Keratinocyte (primary cell): ENCODE data around the gene PLXDC2. TPM values are rescaled to one million over a fixed set of nuclear protein-coding genes. Genes with fewer than 3 reads are reported as not detected.

ENCODE experiments used
- DNase-seq: peaks from one replicate; pipeline ENCODE4 v3.0.0-alpha.2; 2011; ENCODE audit warnings: low read depth, missing footprints, low spot score
- FAIRE-seq: peaks from 2 replicates; lab custom pipeline; 2011; peaks lifted over from hg19 to GRCh38; lab: Jason Lieb, UNC
- H2AFZ ChIP-seq: 2 replicates; pipeline ENCODE4 v1.6.0; 2012; ENCODE audit warnings: low read length, control low read depth, inconsistent platforms; ENCODE audit not compliant: control insufficient read depth
- H3K27ac ChIP-seq: 2 replicates; pipeline ENCODE4 v1.5.1; 2011; ENCODE audit warnings: low read length; ENCODE audit not compliant: control insufficient read depth, insufficient read depth
- H3K27me3 ChIP-seq: 3 replicates; pipeline ENCODE4 v1.6.0; 2011; ENCODE audit warnings: low read length; ENCODE audit not compliant: control insufficient read depth, insufficient read depth; ENCODE audit errors: extremely low read depth
- H3K36me3 ChIP-seq, 2 experiments: 2 replicates in 1 of 2; 3 replicates in 1 of 2; pipeline ENCODE4 v1.5.1; 2011; ENCODE audit warnings: low read length in 2 of 2, mild to moderate bottlenecking in 1 of 2; ENCODE audit not compliant: control insufficient read depth in 2 of 2, insufficient read depth in 2 of 2; ENCODE audit errors: extremely low read depth in 1 of 2
- H3K4me1 ChIP-seq: 3 replicates; pipeline ENCODE4 v1.5.1; 2011; ENCODE audit warnings: low read length; ENCODE audit not compliant: control insufficient read depth, insufficient read depth; ENCODE audit errors: extremely low read depth
- H3K4me2 ChIP-seq: 3 replicates; pipeline ENCODE4 v1.6.0; 2011; ENCODE audit warnings: low read depth, low read length; ENCODE audit not compliant: control insufficient read depth, insufficient read depth; ENCODE audit errors: extremely low read depth
- H3K4me3 ChIP-seq, 3 experiments: fragments of 200-600 bp in 1 of 3; sonication (generic) in 1 of 3; 2 replicates in 2 of 3; 3 replicates in 1 of 3; pipeline ENCODE4 v1.5.1; 2011 to 2016; ENCODE audit warnings: low read length in 3 of 3, mild to moderate bottlenecking in 3 of 3, control low read depth in 2 of 3, inconsistent platforms in 1 of 3, low read depth in 1 of 3, mixed read lengths in 1 of 3, mixed run types in 1 of 3, moderate library complexity in 1 of 3; ENCODE audit not compliant: control insufficient read depth in 2 of 3, insufficient read depth in 2 of 3; ENCODE audit errors: extremely low read depth in 1 of 3
- H3K79me2 ChIP-seq: 2 replicates; pipeline ENCODE4 v1.6.0; 2012; ENCODE audit warnings: low read length; ENCODE audit not compliant: control insufficient read depth, insufficient read depth
- H3K9ac ChIP-seq: 3 replicates; pipeline ENCODE4 v1.6.0; 2011; ENCODE audit warnings: low read length; ENCODE audit not compliant: control insufficient read depth, insufficient read depth; ENCODE audit errors: extremely low read depth
- H3K9me1 ChIP-seq: 3 replicates; pipeline ENCODE4 v1.6.0; 2011; ENCODE audit warnings: low read length; ENCODE audit not compliant: control insufficient read depth, insufficient read depth; ENCODE audit errors: extremely low read depth
- H3K9me3 ChIP-seq: 2 replicates; pipeline ENCODE4 v1.5.1; 2012; ENCODE audit warnings: low read depth, low read length; ENCODE audit not compliant: control insufficient read depth
- H4K20me1 ChIP-seq: 3 replicates; pipeline ENCODE4 v1.6.0; 2011; ENCODE audit warnings: low read length; ENCODE audit not compliant: control insufficient read depth, insufficient read depth; ENCODE audit errors: extremely low read depth
- EZH2 ChIP-seq: IDR thresholded peaks from one replicate; pipeline ENCODE4 v1.6.1; 2012; ENCODE audit warnings: inconsistent platforms, mild to moderate bottlenecking, low read length, moderate library complexity
- dilution Hi-C: fragments of 300-500 bp; cut with MboI; formaldehyde crosslinking; loops from one replicate; pipeline ENCODE4 v1.7.0; 2020; ENCODE audit warnings: low sequenced_read_pairs; ENCODE audit not compliant: extremely low pct_ligation_motif_present
- polyA plus RNA-seq, 5 experiments: library from polyadenylated mRNA; depleted of rRNA in 3 of 5; stranded (reverse) in 3 of 5; stranded (forward) in 1 of 5; unstranded in 1 of 5; fragments of >200 nt; gene quantifications; 1 replicate in 1 of 5; 2 replicates in 3 of 5; 3 replicates in 1 of 5; pipeline versions ENCODE4 v1.2.1 to v1.2.3, GENCODE V29; 2011 to 2012; ENCODE audit warnings: missing spikeins in 2 of 5, low read depth in 1 of 5, low replicate concordance in 1 of 5
- TF ChIP-seq, protein P1 (sequence below), 3 experiments: IDR thresholded peaks in 1 of 3; conservative IDR thresholded peaks in 1 of 3; optimal IDR thresholded peaks in 1 of 3; 2 replicates in 2 of 3; 3 replicates in 1 of 3; pipeline versions ENCODE3 to v1.5.1; 2011; ENCODE audit warnings: low read length in 3 of 3, mild to moderate bottlenecking in 3 of 3, moderate library complexity in 2 of 3, control low read depth in 1 of 3, inconsistent platforms in 1 of 3; ENCODE audit not compliant: insufficient read depth in 2 of 3; ENCODE audit errors: extremely low read depth in 1 of 3

The PLXDC2 gene
- polyA plus RNA-seq, 1 donor (not counting 4 experiments of a cell fraction or from before 2014, with no cell fraction given): 12.9 TPM

DNA sequence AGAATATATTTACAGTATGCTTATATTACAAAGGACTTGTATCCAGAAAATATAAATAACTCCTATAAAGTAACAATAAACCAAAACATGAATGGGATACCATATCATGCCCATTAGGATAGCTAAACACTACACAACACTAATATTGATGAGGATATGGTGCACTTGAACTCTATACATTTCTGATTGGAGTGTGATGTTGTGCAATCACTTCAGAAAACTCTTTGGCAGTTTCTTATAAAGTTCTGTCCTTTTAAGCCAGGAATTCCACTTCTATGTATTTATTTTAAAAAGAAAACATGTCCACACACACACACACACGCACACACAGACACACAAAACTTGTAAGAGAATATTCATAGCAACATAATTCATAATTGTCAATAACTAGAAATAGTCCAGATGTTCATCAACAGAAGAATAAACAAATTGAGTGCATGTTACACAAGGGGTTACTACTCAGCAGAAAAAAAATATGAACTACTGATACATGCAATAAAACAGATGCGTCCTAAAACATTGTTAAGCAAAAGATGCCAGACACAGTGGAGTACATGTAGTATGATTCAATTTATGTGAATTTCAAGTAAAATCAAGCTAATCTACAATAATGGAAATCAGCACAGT is 416.0 kb downstream of the PLXDC2 start:
- dilution Hi-C loops: no loop called here
- no peaks in the 10 kb centered on the region for H3K9me1 ChIP-seq
- H3K79me2 ChIP-seq: no peaks in the 10 kb centered on the region
- no peaks in the 10 kb centered on the region for H3K36me3 ChIP-seq
- H3K4me3 ChIP-seq: no peak overlapping the region
- DNase-seq (no peak), FAIRE-seq (no peak)
- no peak overlapping the region for H3K9ac ChIP-seq
- H3K27me3 ChIP-seq: no peaks in the 10 kb centered on the region
- H3K4me2 ChIP-seq: no peak overlapping the region
- no peaks in the 10 kb centered on the region for H3K9me3 ChIP-seq
- no peaks in the 10 kb centered on the region for H4K20me1 ChIP-seq
- no peak overlapping the region for H2AFZ ChIP-seq
- no peak overlapping the region for H3K27ac ChIP-seq
- no peak for TF ChIP-seq EZH2
- TF ChIP-seq, protein P1, sequence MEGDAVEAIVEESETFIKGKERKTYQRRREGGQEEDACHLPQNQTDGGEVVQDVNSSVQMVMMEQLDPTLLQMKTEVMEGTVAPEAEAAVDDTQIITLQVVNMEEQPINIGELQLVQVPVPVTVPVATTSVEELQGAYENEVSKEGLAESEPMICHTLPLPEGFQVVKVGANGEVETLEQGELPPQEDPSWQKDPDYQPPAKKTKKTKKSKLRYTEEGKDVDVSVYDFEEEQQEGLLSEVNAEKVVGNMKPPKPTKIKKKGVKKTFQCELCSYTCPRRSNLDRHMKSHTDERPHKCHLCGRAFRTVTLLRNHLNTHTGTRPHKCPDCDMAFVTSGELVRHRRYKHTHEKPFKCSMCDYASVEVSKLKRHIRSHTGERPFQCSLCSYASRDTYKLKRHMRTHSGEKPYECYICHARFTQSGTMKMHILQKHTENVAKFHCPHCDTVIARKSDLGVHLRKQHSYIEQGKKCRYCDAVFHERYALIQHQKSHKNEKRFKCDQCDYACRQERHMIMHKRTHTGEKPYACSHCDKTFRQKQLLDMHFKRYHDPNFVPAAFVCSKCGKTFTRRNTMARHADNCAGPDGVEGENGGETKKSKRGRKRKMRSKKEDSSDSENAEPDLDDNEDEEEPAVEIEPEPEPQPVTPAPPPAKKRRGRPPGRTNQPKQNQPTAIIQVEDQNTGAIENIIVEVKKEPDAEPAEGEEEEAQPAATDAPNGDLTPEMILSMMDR (optimal IDR thresholded peaks at IDR 0.05 in 1 of 3, IDR thresholded peaks at IDR 0.05 in 1 of 3, conservative IDR thresholded peaks at IDR 0.05 in 1 of 3; ENCODE audit: extremely low read depth in 1 of 3, insufficient read depth in 2 of 3, low read length in 3 of 3): no peak
- H3K4me1 ChIP-seq: no peaks in the 10 kb centered on the region

DNA sequence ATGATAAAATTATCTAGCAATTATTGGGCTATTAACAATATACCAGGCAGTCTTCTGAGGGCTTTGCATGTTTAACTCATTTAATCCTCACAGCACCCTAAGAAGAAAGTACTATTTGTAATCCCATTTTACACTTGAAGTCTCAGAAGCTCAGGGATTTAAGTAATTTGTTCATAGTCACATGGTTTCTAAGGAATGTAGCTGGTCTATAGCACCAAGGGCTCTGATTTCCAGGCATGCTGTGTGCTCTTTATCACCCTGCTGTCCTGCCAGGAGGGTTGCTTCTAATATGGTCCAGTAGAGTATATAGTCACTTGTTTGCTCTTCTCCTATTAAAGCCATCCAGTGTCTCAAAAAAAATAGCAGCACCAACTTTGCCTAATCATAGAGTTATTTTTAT is 417.2 kb downstream of the PLXDC2 start:
- Histone ChIP-seq H2AFZ (no peak overlapping the region), H3K4me1 (no peaks in the 10 kb centered on the region), H3K9me1 (no peaks in the 10 kb centered on the region), H4K20me1 (no peaks in the 10 kb centered on the region), H3K9ac (no peak overlapping the region), H3K79me2 (no peaks in the 10 kb centered on the region), H3K4me3 (no peak overlapping the region), H3K27me3 (no peaks in the 10 kb centered on the region), H3K27ac (no peak overlapping the region), H3K9me3 (no peaks in the 10 kb centered on the region), H3K36me3 (no peaks in the 10 kb centered on the region), H3K4me2 (no peak overlapping the region)
- dilution Hi-C loops: no loop called here
- DNase-seq (no peak), FAIRE-seq (no peak)
- TF ChIP-seq, protein P1 (optimal IDR thresholded peaks at IDR 0.05 in 1 of 3, IDR thresholded peaks at IDR 0.05 in 1 of 3, conservative IDR thresholded peaks at IDR 0.05 in 1 of 3; ENCODE audit: extremely low read depth in 1 of 3, insufficient read depth in 2 of 3, low read length in 3 of 3): no peak
- TF ChIP-seq EZH2: no peak
